OCI-M2 (cell line): ENCODE results near the gene PRPF8.
A peak's percentile ranks its signal among the peaks of the same experiment; 100 is the strongest.
"Not testable (repeated sequence)": the region's sequence is repeated elsewhere in the genome, so short reads cannot be mapped to it uniquely, and the experiment has no call there.

ENCODE experiments used
- DNase-seq: peaks from one replicate; lab custom pipeline; 2025; ENCODE audit not compliant: unreplicated experiment; lab: John Stamatoyannopoulos, UW

Gene PRPF8

GRCh38 chr17:1716912-1717695 lies 32.4 kb upstream of the PRPF8 start:
- peak; percentile 92 for DNase-seq

GRCh38 chr17:1716076-1716911 lies 31.6 kb upstream of the PRPF8 start:
- DNase-seq: peak; percentile 93

- no peak for DNase-seq
Observed at GRCh38 chr17:1715803-1716075, 31.1 kb upstream of the PRPF8 start.

- DNase-seq: no peak
Observed at GRCh38 chr17:1714980-1715802, 30.5 kb upstream of the PRPF8 start.

- DNase-seq: no peak
Observed at GRCh38 chr17:1714427-1714979, 29.8 kb upstream of the PRPF8 start.

- DNase-seq: no peak
Observed at GRCh38 chr17:1713878-1714426, 29.3 kb upstream of the PRPF8 start.

GRCh38 chr17:1713160-1713877 lies 28.7 kb upstream of the PRPF8 start:
- DNase-seq: no peak

- DNase-seq: no peak
Observed at GRCh38 chr17:1712271-1712670, 27.6 kb upstream of the PRPF8 start.

GRCh38 chr17:1711804-1712203 lies 27.1 kb upstream of the PRPF8 start:
- DNase-seq: no peak

GRCh38 chr17:1710807-1711553 lies 26.3 kb upstream of the PRPF8 start:
- no peak for DNase-seq

GRCh38 chr17:1709971-1710806 lies 25.5 kb upstream of the PRPF8 start, which contains the start of gene TLCD2:
Gene TLCD2 (minus strand): TSS chr17:1710377. CDS start chr17:1710242, 135 bp downstream.
- DNase-seq: no peak

- no peak for DNase-seq
Observed at GRCh38 chr17:1709403-1709951, 24.8 kb upstream of the PRPF8 start.

- DNase-seq: not testable (repeated sequence)
Observed at GRCh38 chr17:1708791-1709346, 24.2 kb upstream of the PRPF8 start.

GRCh38 chr17:1707107-1707506 lies 22.4 kb upstream of the PRPF8 start:
- DNase-seq: no peak

- DNase-seq: peak; percentile 56
Observed at GRCh38 chr17:1705004-1705403, 20.3 kb upstream of the PRPF8 start.

GRCh38 chr17:1703063-1703462 lies 18.4 kb upstream of the PRPF8 start:
- DNase-seq: no peak

GRCh38 chr17:1699891-1700290 lies 15.2 kb upstream of the PRPF8 start:
- not testable (repeated sequence) for DNase-seq

GRCh38 chr17:1697681-1698080 lies 13.0 kb upstream of the PRPF8 start:
- DNase-seq: no peak
